Epithelial cell of esophagus (primary cell): ENCODE results near the gene CARD11.

Experiments
- DNase-seq: peaks from one replicate; pipeline ENCODE4 v3.0.0; 2010; ENCODE audit warnings: low read depth
- H3K4me3 ChIP-seq: 2 replicates; pipeline ENCODE4 v1.5.1; 2011; ENCODE audit warnings: mild to moderate bottlenecking, low read length, control low read depth
- CTCF ChIP-seq: IDR thresholded peaks from 2 replicates; pipeline ENCODE4 v1.5.1; 2011; ENCODE audit warnings: low read depth, mild to moderate bottlenecking, low read length, control low read depth, inconsistent platforms; ENCODE audit not compliant: insufficient read depth; ENCODE audit errors: missing control alignments

CARD11 gene

DNA sequence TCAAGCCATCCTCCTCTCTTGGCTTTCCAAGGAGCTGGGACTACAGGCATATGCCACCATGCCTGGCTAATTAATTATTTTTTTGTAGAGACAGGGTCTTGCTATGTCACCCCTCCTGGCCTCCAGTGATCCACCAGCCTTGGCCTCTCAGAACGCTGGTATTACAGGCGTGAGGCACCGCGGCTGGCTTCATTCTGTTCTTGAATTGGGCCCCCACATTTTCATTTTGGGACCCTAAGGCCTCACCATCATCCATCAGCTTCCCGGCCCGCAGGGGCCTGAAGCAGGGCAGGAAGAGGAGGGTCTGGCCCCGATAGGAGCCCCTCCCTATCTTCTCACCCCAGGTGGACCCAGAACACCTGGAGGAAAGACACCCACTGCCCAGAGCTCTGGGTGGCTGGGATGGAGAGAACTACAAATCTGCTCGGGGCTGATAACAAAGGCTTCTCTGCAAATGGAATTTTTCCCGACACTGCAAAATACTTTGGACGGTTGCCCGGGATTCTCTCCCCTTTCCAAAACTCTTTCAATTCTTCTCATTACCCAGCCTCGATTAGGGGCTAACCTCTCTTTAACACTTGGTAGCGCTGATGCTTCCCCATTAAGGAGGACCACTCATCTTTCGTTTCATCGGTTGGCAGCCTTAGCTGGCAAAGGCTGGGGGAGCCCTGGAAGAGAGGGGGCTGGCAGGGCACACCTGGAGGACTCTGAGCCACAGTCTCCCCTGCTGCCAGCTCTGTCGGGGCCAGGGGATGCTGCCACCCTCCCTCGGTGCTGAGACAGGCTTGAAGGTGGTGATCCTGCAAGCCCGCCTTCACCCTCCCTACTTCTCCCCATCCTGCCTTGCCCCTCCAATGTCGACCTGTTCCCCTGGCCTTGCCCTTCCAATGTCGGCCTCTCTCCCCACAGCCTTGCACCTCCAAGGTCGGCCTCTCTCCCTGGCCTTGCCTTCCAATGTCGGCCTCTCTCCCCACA lies 118.5 kb downstream of the CARD11 start:
- no peak overlapping the region for H3K4me3 ChIP-seq
- no peak for DNase-seq
- no peak for TF ChIP-seq CTCF

- no peak for TF ChIP-seq CTCF
- H3K4me3 ChIP-seq: no peak overlapping the region
- peak; percentile 49 for DNase-seq
These were observed 119.6 kb downstream of the CARD11 start for GRCh38 chr7:2923886-2924574.

- DNase-seq: no peak
- no peak for TF ChIP-seq CTCF
- H3K4me3 ChIP-seq: no peak overlapping the region
These were observed 120.3 kb downstream of the CARD11 start for GRCh38 chr7:2923291-2923781.

DNA sequence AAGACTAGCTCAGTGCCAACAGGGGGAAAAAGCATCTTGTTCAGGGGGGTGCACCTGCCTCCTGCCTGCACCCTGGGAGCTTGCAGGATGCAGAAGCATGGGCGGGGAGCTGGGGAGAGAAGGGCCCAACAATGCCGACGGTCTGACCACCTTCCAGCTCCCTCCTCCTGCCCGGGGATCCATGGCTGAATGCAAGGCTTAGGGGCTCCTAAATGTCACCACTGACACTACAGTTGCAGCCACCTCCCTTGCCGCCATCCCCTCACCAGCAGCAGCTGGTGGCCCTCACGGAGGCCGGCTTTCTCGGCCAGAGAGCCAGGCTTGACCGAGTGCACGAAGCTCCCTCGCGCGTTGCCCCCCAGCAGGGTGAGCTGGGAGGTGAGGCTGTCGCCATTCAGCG lies 120.8 kb downstream of the CARD11 start:
- no peak for DNase-seq
- TF ChIP-seq CTCF: no peak
- no peak overlapping the region for H3K4me3 ChIP-seq

DNA sequence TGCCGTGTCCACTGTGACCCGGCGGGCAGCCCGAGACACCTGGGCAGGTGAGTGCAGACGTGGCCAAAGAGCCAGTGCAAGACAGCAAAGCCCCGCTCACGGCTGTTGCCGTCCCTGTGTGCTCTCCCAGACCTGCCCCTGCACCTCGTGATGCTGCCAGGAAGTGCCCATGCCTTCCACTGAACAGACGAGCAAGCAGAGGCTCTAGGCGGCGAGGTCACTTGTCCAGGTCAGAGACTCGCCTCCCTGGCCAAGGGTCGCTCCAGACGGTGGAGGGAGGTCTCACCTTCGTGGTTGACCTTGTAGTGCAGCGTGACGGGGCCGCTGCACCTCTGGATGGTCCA lies 121.3 kb downstream of the CARD11 start:
- H3K4me3 ChIP-seq: no peak overlapping the region
- DNase-seq: no peak
- TF ChIP-seq CTCF: no peak

DNA sequence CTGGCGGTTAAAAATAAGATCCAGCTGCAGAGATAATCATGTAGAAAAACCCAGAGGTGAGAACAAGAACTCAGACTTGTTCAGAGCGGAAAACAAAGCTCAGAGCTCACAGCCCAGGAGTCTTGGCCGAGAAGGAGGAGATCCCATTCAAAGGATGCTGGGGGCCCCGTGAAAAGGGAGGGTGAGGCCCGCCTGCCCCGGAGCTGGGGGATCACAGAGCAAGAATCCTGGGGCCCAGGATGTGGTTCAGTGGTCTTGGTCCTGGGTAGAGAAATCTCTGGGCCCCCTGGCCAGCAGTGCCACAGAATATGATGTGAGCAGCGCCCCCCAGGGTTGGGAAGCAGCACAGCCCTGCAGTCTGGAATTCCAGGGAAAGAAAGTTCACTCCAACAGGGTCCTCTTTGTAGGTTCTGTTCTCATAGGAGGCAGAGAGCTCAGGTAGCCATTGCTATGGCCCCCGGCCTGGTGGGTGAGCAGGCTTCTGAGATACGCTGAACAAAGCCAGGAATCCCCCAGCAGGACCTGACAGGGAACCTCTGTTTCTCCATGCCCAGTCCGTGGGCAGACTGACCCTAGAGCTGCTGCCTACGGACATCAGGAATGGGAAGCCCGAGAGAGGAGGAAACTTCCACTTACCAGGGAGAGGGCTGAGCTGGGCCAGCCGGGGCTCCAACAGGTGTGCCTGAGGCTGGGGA lies 121.9 kb downstream of the CARD11 start:
- H3K4me3 ChIP-seq: no peak overlapping the region
- peak; percentile 18 for TF ChIP-seq CTCF
- no peak for DNase-seq
